NCI-H510A treated with DMSO at 0.1 percent for 48 hours (cell line): Measurements from ENCODE around the gene PEMT.
"Not testable (repeated sequence)": the region's sequence is repeated elsewhere in the genome, so short reads cannot be mapped to it uniquely, and the experiment has no call there.

Experiments used
- DNase-seq: peaks from one replicate; lab custom pipeline; 2025; lab: John Stamatoyannopoulos, UW

Gene PEMT

GRCh38 chr17:17485420-17485819 is 106.1 kb downstream of the PEMT start:
- DNase-seq = no peak

- no peak for DNase-seq
These were observed 107.0 kb downstream of the PEMT start for GRCh38 chr17:17484451-17484899.

DNA sequence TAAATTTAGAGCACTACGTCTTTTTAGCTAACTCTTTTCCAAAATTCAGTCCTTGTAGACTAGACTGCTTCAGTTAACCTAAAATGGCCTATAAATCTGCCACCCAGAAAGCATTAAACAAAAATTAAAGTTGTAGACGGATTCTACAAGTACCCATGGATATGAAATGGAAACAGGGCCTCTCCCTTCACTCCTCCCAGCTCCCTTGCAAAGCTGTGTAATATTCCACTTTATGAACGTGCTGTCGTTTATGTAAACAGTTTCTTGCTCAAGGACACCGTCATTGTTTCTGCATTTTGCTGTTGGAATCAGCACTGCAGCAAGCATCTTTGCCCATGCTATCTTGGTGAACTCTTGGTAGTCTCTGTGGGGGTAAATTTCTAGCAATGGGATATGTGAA is 109.6 kb downstream of the PEMT start:
- no peak for DNase-seq

GRCh38 chr17:17480593-17481148 is 110.8 kb downstream of the PEMT start:
- no peak for DNase-seq

GRCh38 chr17:17479209-17479608 is 112.3 kb downstream of the PEMT start:
- no peak for DNase-seq

DNA sequence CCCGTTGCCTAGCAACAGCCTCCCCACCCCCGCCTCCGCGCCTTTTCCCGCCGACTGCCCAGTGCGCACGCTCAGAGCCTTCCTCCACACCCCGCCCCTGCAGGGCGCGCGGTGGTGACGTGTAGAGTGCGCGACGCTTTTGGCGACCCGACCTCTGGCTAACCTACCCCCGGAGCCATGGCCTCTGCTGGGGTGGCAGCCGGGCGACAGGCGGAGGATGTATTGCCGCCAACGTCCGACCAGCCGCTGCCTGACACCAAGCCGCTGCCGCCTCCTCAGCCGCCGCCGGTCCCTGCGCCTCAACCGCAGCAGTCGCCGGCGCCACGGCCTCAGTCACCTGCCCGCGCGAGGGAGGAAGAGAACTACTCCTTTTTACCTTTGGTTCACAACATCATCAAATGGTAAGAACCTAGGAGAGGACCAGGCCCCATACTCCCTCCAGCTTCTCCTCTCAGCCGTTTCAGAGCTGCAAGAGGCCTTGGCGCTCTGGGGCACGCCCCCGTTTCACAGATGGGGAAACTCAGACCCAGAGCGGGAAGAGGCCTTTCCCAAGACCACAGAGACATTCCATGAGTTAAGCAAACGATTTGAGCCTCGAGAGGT is 114.5 kb downstream of the PEMT start, which contains the start of gene MED9:
TSS of gene MED9 (plus strand) at position 136 of the 603 bp plus-strand sequence. CDS start at position 178, 42 bp downstream.
- peak; percentile 91 for DNase-seq

GRCh38 chr17:17474341-17474740 is 117.2 kb downstream of the PEMT start:
- no peak for DNase-seq

DNA sequence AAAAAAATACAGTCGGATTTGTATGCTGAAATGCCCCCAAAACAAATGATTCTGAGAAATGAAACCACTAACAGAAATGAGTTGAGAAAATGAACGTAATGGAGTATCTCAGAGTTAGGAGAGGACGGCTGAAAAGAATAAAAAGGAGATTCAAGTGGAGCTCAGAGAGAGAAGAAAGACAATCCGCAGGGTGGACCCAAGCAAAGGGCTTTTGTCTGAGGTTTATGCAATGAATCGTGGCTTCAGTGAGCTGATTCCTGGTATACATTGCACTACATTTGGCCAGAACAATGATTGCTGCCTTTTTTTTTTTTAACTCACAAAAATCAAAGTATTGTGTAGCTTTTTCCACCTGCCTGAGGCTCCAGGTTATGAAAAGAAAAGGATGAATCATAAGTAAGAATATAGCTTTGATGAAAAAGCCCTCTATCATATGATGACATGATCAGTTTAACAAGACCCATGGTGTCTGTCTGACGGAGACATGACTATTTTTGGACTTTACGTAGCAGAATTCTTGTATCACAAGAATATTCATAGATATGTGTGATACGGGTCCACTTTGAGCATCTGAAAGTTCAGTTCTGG is 119.1 kb downstream of the PEMT start:
- no peak for DNase-seq

DNA sequence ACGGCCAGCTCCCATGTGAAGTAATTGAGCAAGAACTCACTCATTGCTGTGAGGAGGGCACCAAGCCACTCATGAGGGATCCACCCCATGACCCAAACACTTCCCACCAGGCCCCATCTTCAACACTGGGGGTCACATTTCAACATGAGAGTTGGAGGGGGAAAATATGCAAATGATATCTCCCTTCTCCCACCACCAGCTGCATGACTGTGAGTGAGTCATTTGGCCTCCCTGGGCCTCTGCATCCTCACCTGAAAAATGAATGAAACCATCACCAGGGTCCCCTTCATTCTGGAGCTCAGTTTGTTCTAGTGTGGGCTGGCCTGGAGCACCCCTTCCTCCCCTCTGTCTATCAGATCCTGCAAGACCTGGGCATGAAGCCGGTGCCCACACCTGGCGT is 121.5 kb downstream of the PEMT start:
- DNase-seq = no peak

GRCh38 chr17:17469358-17469757 is 122.2 kb downstream of the PEMT start:
- no peak for DNase-seq

- DNase-seq = no peak
These were observed 123.1 kb downstream of the PEMT start for GRCh38 chr17:17468217-17469010.

GRCh38 chr17:17467720-17468119 is 123.8 kb downstream of the PEMT start:
- peak; percentile 36 for DNase-seq

DNA sequence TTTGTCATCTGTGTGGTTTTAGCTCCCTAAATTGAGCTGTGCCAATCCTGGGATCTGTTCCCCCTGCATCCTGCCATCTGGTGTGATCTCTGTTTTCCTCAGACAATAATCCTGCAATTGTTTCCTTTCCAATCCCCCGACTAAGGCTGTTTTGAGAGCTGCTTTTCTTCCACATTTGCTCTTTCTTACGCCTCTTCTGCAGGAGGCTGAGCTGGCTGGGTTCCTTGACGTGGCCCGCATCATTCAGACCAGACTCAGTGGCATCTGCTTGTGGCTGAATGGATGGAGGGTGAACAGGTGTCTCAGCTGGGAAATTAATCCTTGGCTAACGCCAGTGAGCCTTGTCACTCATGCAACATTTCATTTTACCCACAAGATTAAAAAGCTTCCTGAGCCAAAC is 124.5 kb downstream of the PEMT start:
- DNase-seq = no peak

- DNase-seq = no peak
These were observed 125.0 kb downstream of the PEMT start for GRCh38 chr17:17466511-17466910.

- not testable (repeated sequence) for DNase-seq
These were observed 125.6 kb downstream of the PEMT start for GRCh38 chr17:17465878-17466277.

GRCh38 chr17:17463821-17464220 is 127.7 kb downstream of the PEMT start:
- no peak for DNase-seq

GRCh38 chr17:17462048-17462824 is 129.3 kb downstream of the PEMT start:
- no peak for DNase-seq

DNA sequence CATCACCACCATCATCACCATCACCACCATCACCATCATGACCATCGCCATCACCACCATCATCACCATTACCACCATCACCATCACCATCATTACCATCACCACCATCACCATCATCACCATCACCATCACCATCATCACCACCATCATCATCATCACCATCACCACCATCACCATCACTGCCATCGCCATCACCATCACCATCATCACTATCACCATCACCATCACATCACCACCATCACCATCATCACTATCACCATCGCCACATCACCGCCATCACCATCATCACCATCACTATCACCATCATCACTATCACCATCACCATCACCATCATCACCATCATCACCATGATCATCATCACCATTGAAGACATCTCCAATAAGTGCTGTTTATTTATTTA is 131.5 kb downstream of the PEMT start:
- no peak for DNase-seq

- no peak for DNase-seq
These were observed 133.8 kb downstream of the PEMT start for GRCh38 chr17:17457680-17458079.

GRCh38 chr17:17456251-17456650 is 135.3 kb downstream of the PEMT start:
- no peak for DNase-seq
